HepG2 (cell line): ENCODE measurements around the gene LTB4R. TPM values are rescaled to one million over a fixed set of nuclear protein-coding genes. Genes with fewer than 3 reads are reported as not detected.

Source experiments
- CBX1 ChIP-seq: IDR thresholded peaks from one replicate; pipeline ENCODE4 v1.6.1; 2016; ENCODE audit warnings: antibody characterized with exemption, low read depth
- E2F1 ChIP-seq: sonication (generic); formaldehyde crosslinking; IDR thresholded peaks from 2 replicates; pipeline ENCODE4 v1.5.0; 2020; ENCODE audit warnings: missing genetic modification reagents
- E2F2 ChIP-seq: sonication (generic); formaldehyde crosslinking; IDR thresholded peaks from 2 replicates; pipeline ENCODE4 v1.4.0; 2020; ENCODE audit warnings: missing genetic modification reagents, borderline replicate concordance
- EP300 ChIP-seq, 3 experiments: sonication (generic) in 1 of 3; formaldehyde crosslinking in 1 of 3; IDR thresholded peaks; 2 replicates each; pipeline versions ENCODE4 v1.5.1 to v1.6.1; 2011 to 2020; ENCODE audit warnings: low read depth in 2 of 3, low read length in 2 of 3, borderline replicate concordance in 1 of 3, improper control_type of control experiment in 1 of 3, mild to moderate bottlenecking in 1 of 3, missing genetic modification reagents in 1 of 3, moderate library complexity in 1 of 3
- HIC2 ChIP-seq: sonication (generic); formaldehyde crosslinking; IDR thresholded peaks from 2 replicates; pipeline ENCODE4 v1.9.0; 2022; ENCODE audit warnings: low read depth, missing genetic modification reagents
- HNF4G ChIP-seq, 2 experiments: sonication (generic) in 1 of 2; formaldehyde crosslinking in 1 of 2; IDR thresholded peaks; 2 replicates each; pipeline versions ENCODE4 v1.4.0 to v1.6.1; 2011 to 2020; ENCODE audit warnings: borderline replicate concordance in 2 of 2, low read depth in 2 of 2, mild to moderate bottlenecking in 2 of 2, low read length in 1 of 2, missing genetic modification reagents in 1 of 2, moderate library complexity in 1 of 2
- HOXD1 ChIP-seq: sonication (generic); formaldehyde crosslinking; IDR thresholded peaks from 2 replicates; pipeline ENCODE4 v1.5.0; 2020; ENCODE audit warnings: missing genetic modification reagents
- MED8 ChIP-seq: sonication (generic); formaldehyde crosslinking; IDR thresholded peaks from 2 replicates; pipeline ENCODE4 v1.8.1; 2023; ENCODE audit warnings: mild to moderate bottlenecking, missing genetic modification reagents; ENCODE audit not compliant: insufficient replicate concordance
- MLXIP ChIP-seq: sonication (generic); formaldehyde crosslinking; IDR thresholded peaks from 2 replicates; pipeline ENCODE4 v1.9.0; 2021; ENCODE audit warnings: missing genetic modification reagents, borderline replicate concordance
- MYC ChIP-seq: sonication (generic); formaldehyde crosslinking; IDR thresholded peaks from 2 replicates; pipeline ENCODE4 v1.9.0; 2021; ENCODE audit warnings: missing genetic modification reagents, borderline replicate concordance
- PHF5A ChIP-seq: IDR thresholded peaks from one replicate; pipeline ENCODE4 v1.6.1; 2018; ENCODE audit warnings: low read depth, missing genetic modification reagents; ENCODE audit not compliant: unreplicated experiment
- PPARG ChIP-seq: conservative IDR thresholded peaks from 2 replicates; pipeline ENCODE4 v1.6.1; 2016; ENCODE audit warnings: missing biosample characterization, missing genetic modification reagents
- SRSF9 ChIP-seq: fragments of 200-400 bp; formaldehyde crosslinking; IDR thresholded peaks from 2 replicates; pipeline ENCODE4 v1.6.1; 2018; ENCODE audit warnings: borderline replicate concordance, mild to moderate bottlenecking, low read depth, low read length; ENCODE audit not compliant: insufficient read depth, poor library complexity, severe bottlenecking
- YEATS2 ChIP-seq: sonication (generic); formaldehyde crosslinking; IDR thresholded peaks from 2 replicates; pipeline ENCODE4 v1.4.0; 2020; ENCODE audit warnings: missing genetic modification reagents, borderline replicate concordance
- ZEB1 ChIP-seq: IDR thresholded peaks from 2 replicates; pipeline ENCODE4 v1.6.1; 2012; ENCODE audit warnings: mild to moderate bottlenecking, low read depth, inconsistent platforms; ENCODE audit not compliant: insufficient replicate concordance
- ZMAT5 ChIP-seq: sonication (generic); formaldehyde crosslinking; IDR thresholded peaks from 2 replicates; pipeline ENCODE4 v1.5.0; 2020; ENCODE audit warnings: mild to moderate bottlenecking, low read depth, missing genetic modification reagents, borderline replicate concordance
- ZNF20 ChIP-seq: sonication (generic); formaldehyde crosslinking; IDR thresholded peaks from 2 replicates; pipeline ENCODE4 v1.4.0; 2020; ENCODE audit warnings: mild to moderate bottlenecking, moderate library complexity, missing genetic modification reagents
- ZNF552 ChIP-seq: sonication (generic); formaldehyde crosslinking; IDR thresholded peaks from 2 replicates; pipeline ENCODE4 v1.9.0; 2022; ENCODE audit warnings: missing genetic modification reagents, mild to moderate bottlenecking, borderline replicate concordance
- ZNF670 ChIP-seq: sonication (generic); formaldehyde crosslinking; IDR thresholded peaks from 2 replicates; pipeline ENCODE4 v1.8.0; 2022; ENCODE audit warnings: mild to moderate bottlenecking, missing genetic modification reagents, borderline replicate concordance
- polyA plus RNA-seq, 8 experiments: library from polyadenylated mRNA; depleted of rRNA in 3 of 8; stranded (reverse) in 7 of 8; unstranded in 1 of 8; fragments of >200 nt; fragmentation: Illumina TruSeq in 4 of 8; extraction: Trizol in 4 of 8; gene quantifications; 2 replicates each; pipeline versions ENCODE4 v1.2.1 to v1.2.3, GENCODE V29; 2011 to 2016; ENCODE audit warnings: low read depth in 4 of 8, missing spikeins in 1 of 8, mixed read lengths in 1 of 8; ENCODE audit not compliant: insufficient read depth in 1 of 8
- total RNA-seq, 5 experiments: library from RNA; depleted of rRNA; stranded (reverse); fragments of >200 nt; fragmentation: Illumina TruSeq; extraction: Trizol; gene quantifications; 2 replicates each; pipeline ENCODE4 v1.2.3, GENCODE V29; 2016; ENCODE audit warnings: low read depth in 1 of 5

Gene LTB4R
- total and polyA plus RNA-seq, 2 of the 13 experiments (the other 11 are each of a cell fraction or from before 2014, with no cell fraction given): 3.2 to 8.2 TPM

- TF ChIP-seq HNF4G (IDR thresholded peaks at IDR 0.05; ENCODE audit: borderline replicate concordance, low read depth, low read length) (peak; percentile 10; the same call in 1 of the 2 replicates), HNF4G (CRISPR knock-in tag; IDR thresholded peaks at IDR 0.05; ENCODE audit: borderline replicate concordance, low read depth) (peak; percentile 78; the same call in 1 of the 2 replicates), ZNF20 (CRISPR knock-in tag) (no peak; the same call in 1 of the 2 replicates), E2F2 (CRISPR knock-in tag) (peak; percentile 99), ZNF552 (CRISPR knock-in tag) (peak; percentile 98), MLXIP (peak; percentile 95), E2F1 (peak; percentile 90), YEATS2 (CRISPR knock-in tag) (peak; percentile 82; the same call in 1 of the 2 replicates), HOXD1 (CRISPR knock-in tag) (peak; percentile 98), HIC2 (CRISPR knock-in tag) (peak; percentile 69), ZMAT5 (CRISPR knock-in tag) (no peak; the same call in 1 of the 2 replicates), CBX1 (no peak), MYC (CRISPR knock-in tag) (peak; percentile 99), ZEB1 (no peak), ZNF670 (CRISPR knock-in tag) (no peak), EP300 (IDR thresholded peaks at IDR 0.05; ENCODE audit: low read depth in 2 of 2, low read length in 2 of 2) (0 out of 4 replicates have a peak, but pooled peaks of 1 of the 2 experiments have one; percentile 9), EP300 (CRISPR knock-in tag; IDR thresholded peaks at IDR 0.05; ENCODE audit: borderline replicate concordance) (peak; percentile 50; the same call in 1 of the 2 replicates), SRSF9 (no peak), PPARG (CRISPR knock-in tag) (peak; percentile 93), MED8 (CRISPR knock-in tag) (peak; percentile 82), PHF5A (CRISPR knock-in tag) (peak; percentile 78)
These were observed 4.7 kb downstream of the LTB4R start (continued) for GRCh38 chr14:24315807-24316596.
